HG03108 (cell line): ENCODE results near the gene WDR37.

ENCODE experiments used
- ATAC-seq: cut with Tn5 transposase; IDR thresholded peaks from one replicate; pipeline ENCODE4 v1.9.1; 2021; ENCODE audit warnings: moderate library complexity; ENCODE audit not compliant: unreplicated experiment

The WDR37 gene

GRCh38 chr10:1162481-1163203, 106.5 kb downstream of the WDR37 start:
- no peak for ATAC-seq

- no peak for ATAC-seq
These were observed 107.0 kb downstream of the WDR37 start for GRCh38 chr10:1163204-1163660.

GRCh38 chr10:1163831-1164230, 107.6 kb downstream of the WDR37 start:
- no peak for ATAC-seq

GRCh38 chr10:1166101-1166827, 110.1 kb downstream of the WDR37 start:
- no peak for ATAC-seq

GRCh38 chr10:1166828-1167275, 110.7 kb downstream of the WDR37 start:
- no peak for ATAC-seq

- ATAC-seq, result no peak
These were observed 112.6 kb downstream of the WDR37 start for GRCh38 chr10:1168763-1169162.

- ATAC-seq, result no peak
These were observed 113.2 kb downstream of the WDR37 start for GRCh38 chr10:1169186-1169885.

GRCh38 chr10:1169981-1170866, 114.0 kb downstream of the WDR37 start:
- no peak for ATAC-seq

GRCh38 chr10:1170867-1171180, 114.6 kb downstream of the WDR37 start:
- ATAC-seq, result no peak

GRCh38 chr10:1171182-1171581, 115.0 kb downstream of the WDR37 start:
- ATAC-seq, result no peak

GRCh38 chr10:1171586-1171985, 115.4 kb downstream of the WDR37 start:
- no peak for ATAC-seq

- ATAC-seq, result no peak
These were observed 116.2 kb downstream of the WDR37 start for GRCh38 chr10:1172256-1172984.

GRCh38 chr10:1173091-1173490, 116.9 kb downstream of the WDR37 start:
- no peak for ATAC-seq

GRCh38 chr10:1174022-1174421, 117.8 kb downstream of the WDR37 start:
- no peak for ATAC-seq

GRCh38 chr10:1175956-1176565, 119.9 kb downstream of the WDR37 start:
- ATAC-seq, result no peak

- no peak for ATAC-seq
These were observed 121.8 kb downstream of the WDR37 start for GRCh38 chr10:1177936-1178335.

- ATAC-seq, result no peak
These were observed 122.3 kb downstream of the WDR37 start for GRCh38 chr10:1178506-1178905.

GRCh38 chr10:1179346-1180070, 123.3 kb downstream of the WDR37 start:
- no peak for ATAC-seq

- no peak for ATAC-seq
These were observed 124.0 kb downstream of the WDR37 start for GRCh38 chr10:1180071-1180730.
